22Rv1 (cell line): ENCODE results near the gene STYK1.

Experiments used
- CTCF ChIP-seq: fragments of 450-650 bp; IDR thresholded peaks from 2 replicates; pipeline ENCODE4 v1.5.1; 2017; ENCODE audit warnings: mild to moderate bottlenecking
- ZFX ChIP-seq: fragments of 450-650 bp; IDR thresholded peaks from 2 replicates; pipeline ENCODE4 v1.6.1; 2017; ENCODE audit warnings: antibody characterized with exemption, borderline replicate concordance

- TF ChIP-seq CTCF (no peak), ZFX (no peak)
Measured at GRCh38 chr12:10697862-10698261, 24.0 kb upstream of the STYK1 start.
